Naive B cell (primary cell): ENCODE data around the gene SMAD6. TPM values are rescaled to one million over a fixed set of nuclear protein-coding genes. Genes with fewer than 3 reads are reported as not detected.
"Not testable (repeated sequence)": the region's sequence is repeated elsewhere in the genome, so short reads cannot be mapped to it uniquely, and the experiment has no call there.

ENCODE experiments used
- ATAC-seq, 2 donors: fragments of 150-1000 bp; cut with Tn5 transposase; 2 replicates each; pipeline ENCODE4 v1.10.0; 2021; ENCODE audit warnings: low read depth in 2 of 2, mild to moderate bottlenecking in 2 of 2, moderate library complexity in 2 of 2
- DNase-seq: peaks from one replicate; pipeline ENCODE4 v3.0.0; 2022
- H3K27ac Mint-ChIP-seq, 6 donors: one replicate each; pipeline ENCODE4 v1.8.0; 2020 to 2022; ENCODE audit warnings: mild to moderate bottlenecking in 6 of 6, mixed read lengths in 6 of 6, moderate library complexity in 5 of 6, inconsistent platforms in 2 of 6
- H3K27me3 Mint-ChIP-seq, 3 donors: one replicate each; pipeline ENCODE4 v1.8.0; 2021 to 2022; ENCODE audit warnings: mixed read lengths in 3 of 3, mild to moderate bottlenecking in 1 of 3
- H3K36me3 Mint-ChIP-seq, 2 donors: one replicate each; pipeline ENCODE4 v1.8.0; 2020 to 2022; ENCODE audit warnings: mixed read lengths in 2 of 2, inconsistent platforms in 1 of 2, mild to moderate bottlenecking in 1 of 2
- H3K4me1 Mint-ChIP-seq, 3 donors: one replicate each; pipeline ENCODE4 v1.8.0; 2020 to 2022; ENCODE audit warnings: mixed read lengths in 3 of 3, inconsistent platforms in 1 of 3, mild to moderate bottlenecking in 1 of 3, moderate library complexity in 1 of 3
- H3K4me3 Mint-ChIP-seq, 8 donors: one replicate each; pipeline ENCODE4 v1.8.0; 2020 to 2022; ENCODE audit warnings: mild to moderate bottlenecking in 8 of 8, mixed read lengths in 8 of 8, moderate library complexity in 8 of 8, inconsistent platforms in 2 of 8
- H3K9me3 Mint-ChIP-seq, 7 donors: one replicate each; pipeline ENCODE4 v1.8.0; 2020 to 2022; ENCODE audit warnings: mixed read lengths in 7 of 7, mild to moderate bottlenecking in 5 of 7, inconsistent platforms in 2 of 7, moderate library complexity in 1 of 7
- polyA plus RNA-seq, 6 donors: library from polyadenylated mRNA; unstranded; fragments of 300-500 nt; fragmentation: Illumina TruSeq; gene quantifications; one replicate each; pipeline ENCODE4 v1.2.3, GENCODE V29; 2021; ENCODE audit warnings: low read depth in 6 of 6

Gene SMAD6
- polyA plus RNA-seq, 6 donors from 2014 or later, result not detected

GRCh38 chr15:66824424-66824823 is 122.4 kb downstream of the SMAD6 start:
- DNase-seq, result no peak
- Mint-ChIP-seq H3K27ac (no peak overlapping the region), H3K9me3 (no peaks in the 10 kb centered on the region), H3K27me3 (peaks cover 0 to under 1% (median 0%) of the 10 kb centered on the region in 3 donors), H3K36me3 (no peaks in the 10 kb centered on the region), H3K4me3 (no peak overlapping the region), H3K4me1 (peaks cover 0 to 4% (median 0%) of the 10 kb centered on the region in 3 donors)
- ATAC-seq, result no peak

- ATAC-seq, result no peak
- Mint-ChIP-seq H3K27me3 (no peaks in the 10 kb centered on the region), H3K4me3 (no peak overlapping the region), H3K9me3 (peaks cover 0 to under 1% (median 0%) of the 10 kb centered on the region in 7 donors), H3K36me3 (no peaks in the 10 kb centered on the region), H3K27ac (no peak overlapping the region), H3K4me1 (peaks cover 0 to 1% (median under 1%) of the 10 kb centered on the region in 3 donors)
- no peak for DNase-seq
These were observed 123.1 kb downstream of the SMAD6 start for GRCh38 chr15:66825139-66825538.

- no peak overlapping the region for H3K27ac Mint-ChIP-seq
- DNase-seq, result no peak
- peaks cover 0 to 2% (median 0%) of the 10 kb centered on the region in 7 donors for H3K9me3 Mint-ChIP-seq
- peaks cover 0 to 6% (median under 1%) of the 10 kb centered on the region in 3 donors for H3K4me1 Mint-ChIP-seq
- no peak for ATAC-seq
- no peaks in the 10 kb centered on the region for H3K27me3 Mint-ChIP-seq
- no peaks in the 10 kb centered on the region for H3K36me3 Mint-ChIP-seq
- H3K4me3 Mint-ChIP-seq, result no peak overlapping the region
These were observed 123.7 kb downstream of the SMAD6 start for GRCh38 chr15:66825731-66826130.

- Mint-ChIP-seq H3K9me3 (peaks cover 0 to 5% (median 0%) of the 10 kb centered on the region in 7 donors), H3K4me1 (peaks cover under 1 to 13% (median 8%) of the 10 kb centered on the region in 3 donors), H3K27me3 (no peaks in the 10 kb centered on the region), H3K36me3 (no peaks in the 10 kb centered on the region), H3K27ac (peak overlapping the region in 1 of 6 donors; percentile 70), H3K4me3 (no peak overlapping the region)
- DNase-seq (no peak), ATAC-seq (no peak)
These were observed 124.5 kb downstream of the SMAD6 start for GRCh38 chr15:66826507-66826906.

- H3K36me3 Mint-ChIP-seq, result no peaks in the 10 kb centered on the region
- H3K9me3 Mint-ChIP-seq, result peaks cover 0 to 5% (median 0%) of the 10 kb centered on the region in 7 donors
- no peaks in the 10 kb centered on the region for H3K27me3 Mint-ChIP-seq
- H3K4me1 Mint-ChIP-seq, result peaks cover 7 to 19% (median 14%) of the 10 kb centered on the region in 3 donors
- H3K27ac Mint-ChIP-seq, result peak overlapping the region in 2 of 6 donors; percentile 8 to 47
- ATAC-seq, result no peak
- no peak for DNase-seq
- H3K4me3 Mint-ChIP-seq, result no peak overlapping the region
These were observed 125.1 kb downstream of the SMAD6 start for GRCh38 chr15:66827039-66827697.

- no peaks in the 10 kb centered on the region for H3K36me3 Mint-ChIP-seq
- H3K9me3 Mint-ChIP-seq, result peaks cover 0 to 5% (median 0%) of the 10 kb centered on the region in 7 donors
- H3K4me3 Mint-ChIP-seq, result no peak overlapping the region
- ATAC-seq, result no peak
- H3K27me3 Mint-ChIP-seq, result no peaks in the 10 kb centered on the region
- no peak overlapping the region for H3K27ac Mint-ChIP-seq
- no peak for DNase-seq
- peaks cover 12 to 24% (median 19%) of the 10 kb centered on the region in 3 donors for H3K4me1 Mint-ChIP-seq
These were observed 125.6 kb downstream of the SMAD6 start for GRCh38 chr15:66827698-66828055.

- H3K36me3 Mint-ChIP-seq, DNase-seq, H3K27ac Mint-ChIP-seq, H3K27me3 Mint-ChIP-seq, H3K9me3 Mint-ChIP-seq, H3K4me3 Mint-ChIP-seq, ATAC-seq: not testable (repeated sequence)
- peaks cover 25 to 37% (median 28%) of the 10 kb centered on the region in 3 donors for H3K4me1 Mint-ChIP-seq
These were observed 126.9 kb downstream of the SMAD6 start for GRCh38 chr15:66828817-66829541.

- Mint-ChIP-seq H3K4me1 (peaks cover 31 to 43% (median 33%) of the 10 kb centered on the region in 3 donors), H3K27ac (peak overlapping the region in 3 of 6 donors; percentile 10 to 43 (median 26)), H3K9me3 (peaks cover 0 to 5% (median 0%) of the 10 kb centered on the region in 7 donors), H3K36me3 (no peaks in the 10 kb centered on the region), H3K27me3 (no peaks in the 10 kb centered on the region), H3K4me3 (no peak overlapping the region)
- DNase-seq (no peak), ATAC-seq (no peak)
These were observed 127.6 kb downstream of the SMAD6 start for GRCh38 chr15:66829551-66830121.

GRCh38 chr15:66830358-66830757 is 128.3 kb downstream of the SMAD6 start:
- H3K4me3 Mint-ChIP-seq, result no peak overlapping the region
- peaks cover 34 to 51% (median 39%) of the 10 kb centered on the region in 3 donors for H3K4me1 Mint-ChIP-seq
- peaks cover 0 to 5% (median 2%) of the 10 kb centered on the region in 7 donors for H3K9me3 Mint-ChIP-seq
- H3K36me3 Mint-ChIP-seq, result no peaks in the 10 kb centered on the region
- H3K27me3 Mint-ChIP-seq, result no peaks in the 10 kb centered on the region
- peak overlapping the region in 1 of 6 donors; percentile 76 for H3K27ac Mint-ChIP-seq
- ATAC-seq (no peak), DNase-seq (no peak)

- Mint-ChIP-seq H3K9me3 (peaks cover 0 to 8% (median 5%) of the 10 kb centered on the region in 7 donors), H3K27ac (peak overlapping the region in 3 of 6 donors; percentile 76 to 91 (median 82)), H3K4me1 (peaks cover 34 to 54% (median 43%) of the 10 kb centered on the region in 3 donors), H3K4me3 (peak overlapping the region in 1 of 8 donors; percentile 3), H3K27me3 (no peaks in the 10 kb centered on the region), H3K36me3 (no peaks in the 10 kb centered on the region)
- DNase-seq, result no peak
- no peak for ATAC-seq
These were observed 128.8 kb downstream of the SMAD6 start for GRCh38 chr15:66830823-66831222.

GRCh38 chr15:66831289-66831688 is 129.3 kb downstream of the SMAD6 start:
- peak overlapping the region in 3 of 6 donors; percentile 76 to 91 (median 82) for H3K27ac Mint-ChIP-seq
- no peaks in the 10 kb centered on the region for H3K27me3 Mint-ChIP-seq
- H3K9me3 Mint-ChIP-seq, result peaks cover 0 to 9% (median 5%) of the 10 kb centered on the region in 7 donors
- no peak for DNase-seq
- H3K36me3 Mint-ChIP-seq, result no peaks in the 10 kb centered on the region
- H3K4me1 Mint-ChIP-seq, result peaks cover 34 to 54% (median 44%) of the 10 kb centered on the region in 3 donors
- peak overlapping the region in 4 of 8 donors; percentile 5 to 45 (median 40) for H3K4me3 Mint-ChIP-seq
- ATAC-seq, result no peak

GRCh38 chr15:66831801-66832390 is 129.9 kb downstream of the SMAD6 start:
- Mint-ChIP-seq H3K36me3 (no peaks in the 10 kb centered on the region), H3K9me3 (peaks cover 0 to 9% (median 5%) of the 10 kb centered on the region in 7 donors), H3K4me1 (peaks cover 34 to 54% (median 44%) of the 10 kb centered on the region in 3 donors), H3K27ac (peak overlapping the region; percentile 3 to 97 (median 74)), H3K27me3 (no peaks in the 10 kb centered on the region), H3K4me3 (peak overlapping the region in 5 of 8 donors; percentile 1 to 82 (median 37))
- ATAC-seq, result no peak
- DNase-seq, result no peak
